ENCODE data around the gene MYH14. TPM values are rescaled to one million over a fixed set of nuclear protein-coding genes. Genes with fewer than 3 reads are reported as not detected.

The MYH14 gene
- total RNA-seq, 1 experiment from 2014 or later = not detected

GRCh38 chr19:50314724-50315708 is 111.6 kb downstream of the MYH14 start:
- Mint-ChIP-seq H3K9me3 (ENCODE audit: unreplicated experiment) (no peaks in the 10 kb centered on the region), H3K27me3 (ENCODE audit: insufficient read depth, unreplicated experiment) (peaks cover 40% of the 10 kb centered on the region), H3K4me3 (ENCODE audit: unreplicated experiment) (no peak overlapping the region), H3K4me1 (ENCODE audit: insufficient read depth, unreplicated experiment) (peaks cover 6% of the 10 kb centered on the region), H3K27ac (ENCODE audit: low read depth, unreplicated experiment) (no peak overlapping the region), H3K36me3 (ENCODE audit: insufficient read depth, unreplicated experiment) (no peaks in the 10 kb centered on the region)
- no TSS peak for BruUV-seq (replicated peaks)
- POLR2A ChIA-PET = no interaction called here
- DNase-seq (ENCODE audit: unreplicated experiment) = no peak
- CTCF ChIA-PET = interaction anchor here (0.6 kb wide), 2 partner anchors 158 to 390 kb away, joined by 4 to 5 read pairs; no protein-coding TSS in a partner anchor
- no peak for TF ChIP-seq CTCF (IDR thresholded peaks at IDR 0.05; ENCODE audit: unreplicated experiment)
- intact Hi-C loops (cut with micrococcal nuclease) = no loop called here

GRCh38 chr19:50315773-50316448 is 112.5 kb downstream of the MYH14 start:
- no TSS peak for BruUV-seq (replicated peaks)
- no peak overlapping the region for H3K4me3 Mint-ChIP-seq (ENCODE audit: unreplicated experiment)
- no peak for TF ChIP-seq CTCF (IDR thresholded peaks at IDR 0.05; ENCODE audit: unreplicated experiment)
- H3K36me3 Mint-ChIP-seq (ENCODE audit: insufficient read depth, unreplicated experiment) = no peaks in the 10 kb centered on the region
- no peak overlapping the region for H3K27ac Mint-ChIP-seq (ENCODE audit: low read depth, unreplicated experiment)
- H3K9me3 Mint-ChIP-seq (ENCODE audit: unreplicated experiment) = peaks cover 6% of the 10 kb centered on the region
- ChIA-PET CTCF (interaction anchor here (0.6 kb wide), 3 partner anchors 158 to 1035 kb away, joined by 3 to 5 read pairs (median 4); no protein-coding TSS in a partner anchor), POLR2A (no interaction called here)
- peaks cover 33% of the 10 kb centered on the region for H3K27me3 Mint-ChIP-seq (ENCODE audit: insufficient read depth, unreplicated experiment)
- H3K4me1 Mint-ChIP-seq (ENCODE audit: insufficient read depth, unreplicated experiment) = peaks cover 6% of the 10 kb centered on the region
- intact Hi-C loops (cut with micrococcal nuclease) = no loop called here
- DNase-seq (ENCODE audit: unreplicated experiment) = no peak

- no peak overlapping the region for H3K4me3 Mint-ChIP-seq (ENCODE audit: unreplicated experiment)
- intact Hi-C loops (cut with micrococcal nuclease) = no loop called here
- peaks cover 33% of the 10 kb centered on the region for H3K27me3 Mint-ChIP-seq (ENCODE audit: insufficient read depth, unreplicated experiment)
- CTCF ChIA-PET = no interaction called here
- no peak for TF ChIP-seq CTCF (IDR thresholded peaks at IDR 0.05; ENCODE audit: unreplicated experiment)
- H3K4me1 Mint-ChIP-seq (ENCODE audit: insufficient read depth, unreplicated experiment) = peaks cover 6% of the 10 kb centered on the region
- no peaks in the 10 kb centered on the region for H3K36me3 Mint-ChIP-seq (ENCODE audit: insufficient read depth, unreplicated experiment)
- peaks cover 11% of the 10 kb centered on the region for H3K9me3 Mint-ChIP-seq (ENCODE audit: unreplicated experiment)
- H3K27ac Mint-ChIP-seq (ENCODE audit: low read depth, unreplicated experiment) = no peak overlapping the region
- no peak for DNase-seq (ENCODE audit: unreplicated experiment)
- POLR2A ChIA-PET = no interaction called here
- no TSS peak for BruUV-seq (replicated peaks)
Measured at GRCh38 chr19:50317115-50317514, 113.7 kb downstream of the MYH14 start.

- CTCF ChIA-PET = no interaction called here
- BruUV-seq (replicated peaks) = no TSS peak
- no peak overlapping the region for H3K27ac Mint-ChIP-seq (ENCODE audit: low read depth, unreplicated experiment)
Measured at GRCh38 chr19:50318438-50318837, 115.0 kb downstream of the MYH14 start.

More at GRCh38 chr19:50318438-50318837, 115.0 kb downstream of the MYH14 start:
- Mint-ChIP-seq H3K27me3 (ENCODE audit: insufficient read depth, unreplicated experiment) (peaks cover 28% of the 10 kb centered on the region), H3K36me3 (ENCODE audit: insufficient read depth, unreplicated experiment) (no peaks in the 10 kb centered on the region), H3K4me1 (ENCODE audit: insufficient read depth, unreplicated experiment) (peaks cover 6% of the 10 kb centered on the region), H3K9me3 (ENCODE audit: unreplicated experiment) (peaks cover 18% of the 10 kb centered on the region), H3K4me3 (ENCODE audit: unreplicated experiment) (no peak overlapping the region)
- DNase-seq (ENCODE audit: unreplicated experiment) = no peak
- TF ChIP-seq CTCF (IDR thresholded peaks at IDR 0.05; ENCODE audit: unreplicated experiment) = no peak
- intact Hi-C loops (cut with micrococcal nuclease) = no loop called here
- POLR2A ChIA-PET = no interaction called here
